Measurements from ENCODE around the gene PSTPIP1.

PSTPIP1 gene

GRCh38 chr15:76979331-76979925 lies 15.5 kb upstream of the PSTPIP1 start:
- no peak for DNase-seq

- DNase-seq = no peak
Observed at GRCh38 chr15:76979996-76980520, 14.9 kb upstream of the PSTPIP1 start.

- DNase-seq = no peak
Observed at GRCh38 chr15:76982356-76982755, 12.6 kb upstream of the PSTPIP1 start.

- no peak for DNase-seq
Observed at GRCh38 chr15:76982756-76983155, 12.2 kb upstream of the PSTPIP1 start.

GRCh38 chr15:76983590-76984375 lies 11.1 kb upstream of the PSTPIP1 start:
- DNase-seq = no peak

GRCh38 chr15:76986743-76987142 lies 8.2 kb upstream of the PSTPIP1 start:
- DNase-seq = no peak

GRCh38 chr15:76987276-76987675 lies 7.7 kb upstream of the PSTPIP1 start:
- no peak for DNase-seq

- no peak for DNase-seq
Observed at GRCh38 chr15:76987896-76988860, 6.7 kb upstream of the PSTPIP1 start.

GRCh38 chr15:76988867-76989780 lies 5.8 kb upstream of the PSTPIP1 start:
- DNase-seq = no peak

GRCh38 chr15:76991048-76991447 lies 3.9 kb upstream of the PSTPIP1 start:
- no peak for DNase-seq

GRCh38 chr15:76991741-76992645 lies 2.9 kb upstream of the PSTPIP1 start:
- no peak for DNase-seq

- DNase-seq = no peak
Observed at GRCh38 chr15:76993114-76993725, 1.7 kb upstream of the PSTPIP1 start.

- DNase-seq = no peak
Observed at GRCh38 chr15:76994001-76994400, 925 bp upstream of the PSTPIP1 start.

- no peak for DNase-seq
Observed at GRCh38 chr15:76994496-76994895, 430 bp upstream of the PSTPIP1 start.

- DNase-seq = no peak
Observed at GRCh38 chr15:76996076-76996525, 1.2 kb downstream of the PSTPIP1 start.

- no peak for DNase-seq
Observed at GRCh38 chr15:76996526-76997401, 1.8 kb downstream of the PSTPIP1 start.

GRCh38 chr15:76998663-76999285 lies 3.8 kb downstream of the PSTPIP1 start:
- DNase-seq = no peak

GRCh38 chr15:76999996-77000395 lies 5.1 kb downstream of the PSTPIP1 start:
- no peak for DNase-seq

- DNase-seq = no peak
Observed at GRCh38 chr15:77001351-77001750, 6.4 kb downstream of the PSTPIP1 start.
